ENCODE data around the gene SHROOM4. TPM values are rescaled to one million over a fixed set of nuclear protein-coding genes. Genes with fewer than 3 reads are reported as not detected.

Gene SHROOM4
- total and polyA plus RNA-seq, 2 donors (not counting 1 experiment from before 2014, with no cell fraction given), result not detected

- Histone ChIP-seq H3K79me2 (ENCODE audit: control insufficient read depth, insufficient read depth, low read length) (no peaks in the 10 kb centered on the region), H3K4me2 (replicated peaks; ENCODE audit: low read depth, low read length, poor library complexity, severe bottlenecking) (no peak overlapping the region), H3K36me3 (replicated peaks in 1 of 2; ENCODE audit: control extremely low read depth in 1 of 2, control insufficient read depth in 1 of 2, extremely low read depth in 1 of 2, insufficient read depth in 2 of 2, low read length in 1 of 2) (no peaks in the 10 kb centered on the region), H3K9me3 (ENCODE audit: control extremely low read depth in 1 of 3, control insufficient read depth in 2 of 3, insufficient read depth in 1 of 3, low read length in 2 of 3) (no peaks in the 10 kb centered on the region), H3K9ac (ENCODE audit: low read length) (no peak overlapping the region), H3K27me3 (replicated peaks in 1 of 4; ENCODE audit: control extremely low read depth in 1 of 4, control insufficient read depth in 3 of 4, insufficient read depth in 4 of 4, low read length in 3 of 4) (peaks cover 0 to 7% (median 3%) of the 10 kb centered on the region in 4 experiments), H2AFZ (ENCODE audit: insufficient read depth, low read depth, low read length, poor library complexity, severe bottlenecking) (no peak overlapping the region), H3K4me3 (ENCODE audit: control extremely low read depth in 1 of 5, extremely low read depth in 1 of 5, insufficient read depth in 1 of 5, low read depth in 2 of 5, low read length in 4 of 5) (no peak overlapping the region), H3K27ac (ENCODE audit: low read length in 2 of 2) (no peak overlapping the region), H4K20me1 (ENCODE audit: control insufficient read depth, insufficient read depth, low read length, poor library complexity, severe bottlenecking) (no peaks in the 10 kb centered on the region), H3K4me1 (ENCODE audit: control insufficient read depth in 2 of 2, insufficient read depth in 2 of 2, low read length in 2 of 2) (peaks cover 0 to 6% of the 10 kb centered on the region in 2 donors)
- DNase-seq (no peak), ATAC-seq (ENCODE audit: low read depth) (no peak)
- TF ChIP-seq EZH2 (IDR thresholded peaks at IDR 0.05; ENCODE audit: borderline replicate concordance, insufficient read depth, low read depth, low read length, poor library complexity, severe bottlenecking) (no peak), CTCF (IDR thresholded peaks at IDR 0.05) (no peak)
- Mint-ChIP-seq H3K27ac (no peak overlapping the region), H3K4me1 (peaks cover 5% of the 10 kb centered on the region), H3K27me3 (peaks cover 27% of the 10 kb centered on the region), H3K4me3 (no peak overlapping the region), H3K9me3 (ENCODE audit: insufficient read depth) (no peaks in the 10 kb centered on the region)
- POLR2A ChIA-PET, result no interaction called here
- CTCF ChIA-PET, result no interaction called here
- intact Hi-C loops (cut with micrococcal nuclease), result no loop called here
- WGBS (ENCODE audit: insufficient coverage), result 71% methylated on average over 2 of the region's 6 CpGs
Observed at GRCh38 chrX:50814701-50815100, 707 bp upstream of the SHROOM4 start.

DNA sequence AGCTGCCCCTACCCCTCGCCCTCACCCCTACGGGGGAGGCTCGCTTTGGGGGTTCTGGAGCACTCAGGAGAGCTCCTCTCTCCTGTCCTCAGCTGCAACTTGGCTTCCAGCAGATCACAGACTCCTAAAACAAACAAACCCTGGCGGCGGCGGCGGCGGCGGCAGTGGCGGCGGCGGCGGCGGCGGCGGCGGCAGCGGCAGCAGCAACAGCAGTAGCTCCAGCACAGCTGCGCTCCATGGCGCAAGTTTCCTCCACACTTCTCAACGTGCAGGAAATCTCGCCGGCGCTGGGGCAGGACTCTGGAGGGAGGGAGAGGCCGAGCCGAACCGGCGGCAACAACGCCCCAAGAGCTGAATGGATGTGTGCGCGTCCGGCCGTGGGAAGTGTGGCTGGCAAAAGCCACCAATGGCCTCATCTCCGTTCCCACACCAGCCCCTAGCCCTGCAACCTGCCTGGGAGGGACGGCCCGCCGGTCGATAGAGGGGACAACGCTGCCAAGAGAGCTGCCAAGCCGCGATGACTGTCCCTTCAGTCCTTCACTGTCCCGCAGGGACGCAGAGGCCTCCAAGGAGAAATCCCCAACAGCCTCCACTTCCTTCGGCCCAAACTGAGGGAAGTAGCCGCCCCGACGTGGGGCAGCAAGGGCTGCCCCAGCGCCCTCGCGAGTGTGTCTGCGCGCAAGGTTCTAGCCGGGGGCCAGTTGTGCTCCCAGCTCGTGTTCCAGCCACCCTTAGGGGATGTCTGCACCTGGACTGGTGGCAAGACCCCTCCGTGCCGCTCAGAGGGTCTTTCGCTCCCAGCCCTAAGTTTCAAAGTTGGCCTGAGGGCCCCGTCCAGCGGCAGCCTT, 775 bp downstream of the SHROOM4 start:
- Histone ChIP-seq H3K4me2 (replicated peaks; ENCODE audit: low read depth, low read length, poor library complexity, severe bottlenecking) (peak overlapping the region; percentile 25), H4K20me1 (ENCODE audit: control insufficient read depth, insufficient read depth, low read length, poor library complexity, severe bottlenecking) (no peaks in the 10 kb centered on the region), H2AFZ (ENCODE audit: insufficient read depth, low read depth, low read length, poor library complexity, severe bottlenecking) (no peak overlapping the region), H3K4me1 (ENCODE audit: control insufficient read depth in 2 of 2, insufficient read depth in 2 of 2, low read length in 2 of 2) (peaks cover 0 to 6% of the 10 kb centered on the region in 2 donors), H3K27me3 (replicated peaks in 1 of 4; ENCODE audit: control extremely low read depth in 1 of 4, control insufficient read depth in 3 of 4, insufficient read depth in 4 of 4, low read length in 3 of 4) (peaks cover 0 to 7% (median 3%) of the 10 kb centered on the region in 4 experiments), H3K36me3 (replicated peaks in 1 of 2; ENCODE audit: control extremely low read depth in 1 of 2, control insufficient read depth in 1 of 2, extremely low read depth in 1 of 2, insufficient read depth in 2 of 2, low read length in 1 of 2) (no peaks in the 10 kb centered on the region), H3K27ac (ENCODE audit: low read length in 2 of 2) (no peak overlapping the region), H3K9me3 (ENCODE audit: control extremely low read depth in 1 of 3, control insufficient read depth in 2 of 3, insufficient read depth in 1 of 3, low read length in 2 of 3) (no peaks in the 10 kb centered on the region), H3K9ac (ENCODE audit: low read length) (no peak overlapping the region), H3K79me2 (ENCODE audit: control insufficient read depth, insufficient read depth, low read length) (no peaks in the 10 kb centered on the region), H3K4me3 (ENCODE audit: control extremely low read depth in 1 of 5, extremely low read depth in 1 of 5, insufficient read depth in 1 of 5, low read depth in 2 of 5, low read length in 4 of 5) (no peak overlapping the region)
- no peak for ATAC-seq (ENCODE audit: low read depth)
- intact Hi-C loops (cut with micrococcal nuclease), result no loop called here
- TF ChIP-seq CTCF (IDR thresholded peaks at IDR 0.05) (no peak), EZH2 (IDR thresholded peaks at IDR 0.05; ENCODE audit: borderline replicate concordance, insufficient read depth, low read depth, low read length, poor library complexity, severe bottlenecking) (no peak)
- H3K27ac Mint-ChIP-seq, result no peak overlapping the region
- DNase-seq, result peak; percentile 7
- CTCF ChIA-PET, result no interaction called here
- H3K4me1 Mint-ChIP-seq, result peaks cover 5% of the 10 kb centered on the region
- 3% methylated on average over 44 of the region's 59 CpGs for WGBS (ENCODE audit: insufficient coverage)
- H3K4me3 Mint-ChIP-seq, result peak overlapping the region; percentile 26
- H3K27me3 Mint-ChIP-seq, result peaks cover 30% of the 10 kb centered on the region
- POLR2A ChIA-PET, result no interaction called here
- H3K9me3 Mint-ChIP-seq (ENCODE audit: insufficient read depth), result no peaks in the 10 kb centered on the region
